ENCODE measurements around the gene CCDC93.

GRCh38 chr2:118051826-118052358 lies 38.0 kb upstream of the CCDC93 start:
- TF ChIP-seq CTCF (IDR thresholded peaks at IDR 0.05) (no peak), POLR2A (IDR thresholded peaks at IDR 0.05) (no peak)
